KOPT-K1 (cell line): ENCODE results near the gene CPOX.

Source experiments
- H3K27ac ChIP-seq: fragments of 200-600 bp; sonication (generic); 2 replicates; pipeline ENCODE4 v1.5.1; 2016; ENCODE audit warnings: antibody characterized with exemption, mild to moderate bottlenecking, low read depth, low read length; ENCODE audit not compliant: poor library complexity, severe bottlenecking
- H3K36me3 ChIP-seq: fragments of 200-600 bp; sonication (generic); 2 replicates; pipeline ENCODE4 v1.5.1; 2017; ENCODE audit warnings: antibody characterized with exemption, mild to moderate bottlenecking, low read length, moderate library complexity; ENCODE audit not compliant: insufficient read depth
- H3K9me3 ChIP-seq: fragments of 200-600 bp; sonication (generic); 2 replicates; pipeline ENCODE4 v1.5.1; 2017; ENCODE audit warnings: antibody characterized with exemption, low read length, mild to moderate bottlenecking; ENCODE audit not compliant: insufficient read depth, poor library complexity, severe bottlenecking

The CPOX gene

DNA sequence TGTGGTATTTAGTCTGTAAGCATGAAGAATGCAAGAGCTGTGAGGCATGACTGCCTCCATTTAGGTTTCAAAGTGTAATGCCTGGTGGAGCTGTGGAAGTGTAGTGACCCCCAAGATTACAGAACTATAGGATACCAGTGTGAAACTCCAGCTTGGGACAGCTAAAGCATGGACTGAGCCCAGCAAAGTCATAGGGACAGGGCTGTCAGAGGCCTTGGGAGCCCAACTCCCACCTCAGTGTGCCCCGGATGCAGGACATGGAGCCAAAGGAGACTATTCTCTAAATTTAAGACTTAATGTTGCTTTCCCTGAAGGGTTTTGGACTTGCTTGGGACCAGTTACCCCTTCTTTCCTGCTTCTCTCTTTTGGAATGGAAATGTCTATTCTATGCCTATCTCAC is 50.8 kb downstream of the CPOX start:
- no peaks in the 10 kb centered on the region for H3K9me3 ChIP-seq
- no peak overlapping the region for H3K27ac ChIP-seq
- H3K36me3 ChIP-seq, result no peaks in the 10 kb centered on the region

DNA sequence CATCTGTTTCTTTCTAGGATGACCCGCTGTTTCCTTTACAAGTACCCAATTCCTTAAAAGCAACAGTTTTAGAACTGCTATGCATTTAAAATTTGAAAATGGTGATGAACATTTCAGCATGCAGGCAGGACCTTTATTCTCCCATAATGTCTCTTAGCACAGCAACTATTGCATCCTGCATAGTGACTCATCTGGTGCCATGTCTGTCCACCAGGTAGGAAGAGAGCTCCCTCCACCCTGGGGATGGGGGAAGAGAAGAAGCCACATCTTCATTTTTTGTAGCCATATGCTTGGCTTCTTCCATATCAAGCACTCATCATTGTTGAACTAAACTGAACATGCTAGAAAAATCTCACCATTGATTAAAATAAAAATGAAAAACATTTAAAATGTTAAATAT is 51.7 kb downstream of the CPOX start:
- no peak overlapping the region for H3K27ac ChIP-seq
- H3K9me3 ChIP-seq, result no peaks in the 10 kb centered on the region
- H3K36me3 ChIP-seq, result no peaks in the 10 kb centered on the region

DNA sequence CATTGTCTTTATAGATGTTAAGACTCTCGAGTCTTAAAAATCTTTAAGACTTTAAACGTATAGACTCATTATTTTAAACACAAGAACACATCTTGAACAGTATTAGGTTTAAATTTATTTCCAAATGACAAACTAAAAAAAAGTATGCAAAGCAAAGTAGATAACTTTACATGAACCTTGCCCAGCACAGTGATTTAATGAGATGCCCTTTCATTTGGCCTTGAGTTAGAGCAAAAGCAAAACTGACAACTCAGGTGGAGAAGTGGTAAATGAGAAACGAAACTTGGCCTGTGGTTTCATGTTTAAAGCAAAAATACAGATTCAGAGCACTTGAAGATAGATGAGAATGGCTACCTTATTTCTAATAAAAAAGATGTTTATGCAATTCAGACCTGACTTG is 53.1 kb downstream of the CPOX start:
- Histone ChIP-seq H3K9me3 (no peaks in the 10 kb centered on the region), H3K36me3 (no peaks in the 10 kb centered on the region), H3K27ac (no peak overlapping the region)

DNA sequence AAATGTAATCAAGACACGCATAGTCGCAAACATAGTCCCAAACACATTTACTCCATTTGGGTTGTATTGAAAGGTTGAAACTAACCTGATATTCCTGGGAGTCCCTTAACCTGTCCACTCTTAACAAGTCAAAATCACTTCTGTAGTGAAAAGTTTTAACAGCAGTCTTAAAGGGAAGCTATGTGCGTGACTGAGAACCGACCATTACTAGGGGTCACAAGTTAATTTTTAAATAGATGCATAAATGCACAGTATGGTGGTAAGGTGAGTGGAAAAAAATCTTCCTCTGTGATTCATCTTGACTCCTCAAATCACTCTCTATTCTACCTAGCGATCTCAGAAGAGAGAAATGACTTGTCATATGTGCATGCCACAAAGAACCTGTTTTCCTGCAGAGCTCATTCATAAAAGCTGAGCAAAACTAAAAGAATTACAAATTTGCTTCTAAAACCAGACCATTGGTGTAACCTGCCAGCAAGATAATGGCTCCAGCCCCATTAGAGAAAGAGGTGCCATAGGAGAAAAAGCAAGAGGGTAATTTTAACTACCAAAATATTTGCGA is 56.9 kb downstream of the CPOX start:
- Histone ChIP-seq H3K36me3 (no peaks in the 10 kb centered on the region), H3K27ac (no peak overlapping the region), H3K9me3 (no peaks in the 10 kb centered on the region)

DNA sequence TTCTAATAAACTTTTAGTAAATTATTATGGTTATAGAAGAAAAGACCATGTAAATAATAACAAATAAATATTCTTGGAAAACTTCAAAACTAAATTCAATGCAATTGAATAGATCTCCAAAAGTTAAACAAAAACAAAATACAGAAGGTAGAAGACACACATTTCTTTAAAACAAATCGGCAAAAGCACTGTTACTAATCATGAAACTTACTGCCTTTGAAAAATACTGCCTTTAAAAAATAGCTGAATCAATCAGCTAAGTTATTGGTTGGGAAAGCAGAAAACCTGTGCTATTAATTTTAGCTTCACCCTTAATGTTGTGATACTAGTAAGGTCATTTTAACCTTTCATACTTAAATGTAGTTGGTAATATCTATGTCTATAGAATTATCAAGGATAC is 58.7 kb downstream of the CPOX start:
- Histone ChIP-seq H3K9me3 (no peaks in the 10 kb centered on the region), H3K36me3 (no peaks in the 10 kb centered on the region), H3K27ac (no peak overlapping the region)

DNA sequence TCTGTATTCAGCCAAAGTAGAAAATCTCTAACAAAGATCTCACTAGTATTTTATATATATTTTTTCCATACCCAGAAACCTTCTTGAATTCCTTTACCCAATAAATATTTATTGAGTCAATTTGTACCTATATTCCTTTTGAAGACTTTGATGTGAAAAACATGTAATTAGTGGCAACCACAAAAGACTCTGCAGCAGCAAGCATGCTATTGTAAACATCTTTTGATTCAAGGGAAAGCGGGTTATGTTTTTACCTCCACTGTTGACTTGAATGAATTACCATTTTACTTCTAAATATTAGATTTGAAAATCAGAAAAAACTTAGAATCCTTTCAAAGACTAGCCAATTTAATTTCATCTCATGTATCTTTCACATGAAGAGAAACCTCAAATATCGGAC is 59.2 kb downstream of the CPOX start:
- Histone ChIP-seq H3K9me3 (no peaks in the 10 kb centered on the region), H3K36me3 (no peaks in the 10 kb centered on the region), H3K27ac (no peak overlapping the region)

DNA sequence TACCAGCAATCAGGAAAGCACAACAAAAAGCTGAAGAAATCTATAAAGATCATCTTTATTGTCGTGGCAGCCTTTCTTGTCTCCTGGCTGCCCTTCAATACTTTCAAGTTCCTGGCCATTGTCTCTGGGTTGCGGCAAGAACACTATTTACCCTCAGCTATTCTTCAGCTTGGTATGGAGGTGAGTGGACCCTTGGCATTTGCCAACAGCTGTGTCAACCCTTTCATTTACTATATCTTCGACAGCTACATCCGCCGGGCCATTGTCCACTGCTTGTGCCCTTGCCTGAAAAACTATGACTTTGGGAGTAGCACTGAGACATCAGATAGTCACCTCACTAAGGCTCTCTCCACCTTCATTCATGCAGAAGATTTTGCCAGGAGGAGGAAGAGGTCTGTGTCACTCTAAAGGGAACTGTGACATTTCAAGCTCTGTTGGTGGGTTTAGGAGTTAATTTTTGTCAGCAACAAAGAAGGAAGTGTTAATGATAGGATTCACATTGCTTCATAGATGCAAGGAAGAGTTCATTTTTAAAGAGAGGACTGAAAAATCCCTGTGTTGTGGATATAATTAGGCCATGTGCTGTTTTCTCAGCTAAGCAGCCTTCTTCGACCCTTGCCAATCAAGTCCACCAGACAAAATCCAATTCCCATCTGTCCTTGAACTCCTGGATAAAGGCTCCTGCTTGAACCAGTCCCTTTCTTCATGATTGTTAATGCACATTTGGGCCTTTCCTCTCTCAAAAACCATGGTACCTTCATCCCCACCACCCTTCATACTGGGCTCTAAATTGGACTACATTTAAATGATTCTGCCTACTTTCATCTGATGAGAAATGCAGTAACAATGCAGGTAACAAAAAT is 60.5 kb downstream of the CPOX start:
- H3K36me3 ChIP-seq, result no peaks in the 10 kb centered on the region
- no peaks in the 10 kb centered on the region for H3K9me3 ChIP-seq
- no peak overlapping the region for H3K27ac ChIP-seq

DNA sequence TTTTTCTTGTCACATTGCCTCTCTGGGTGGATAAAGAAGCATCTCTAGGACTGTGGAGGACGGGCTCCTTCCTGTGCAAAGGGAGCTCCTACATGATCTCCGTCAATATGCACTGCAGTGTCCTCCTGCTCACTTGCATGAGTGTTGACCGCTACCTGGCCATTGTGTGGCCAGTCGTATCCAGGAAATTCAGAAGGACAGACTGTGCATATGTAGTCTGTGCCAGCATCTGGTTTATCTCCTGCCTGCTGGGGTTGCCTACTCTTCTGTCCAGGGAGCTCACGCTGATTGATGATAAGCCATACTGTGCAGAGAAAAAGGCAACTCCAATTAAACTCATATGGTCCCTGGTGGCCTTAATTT is 61.2 kb downstream of the CPOX start:
- Histone ChIP-seq H3K27ac (no peak overlapping the region), H3K36me3 (no peaks in the 10 kb centered on the region), H3K9me3 (no peaks in the 10 kb centered on the region)

DNA sequence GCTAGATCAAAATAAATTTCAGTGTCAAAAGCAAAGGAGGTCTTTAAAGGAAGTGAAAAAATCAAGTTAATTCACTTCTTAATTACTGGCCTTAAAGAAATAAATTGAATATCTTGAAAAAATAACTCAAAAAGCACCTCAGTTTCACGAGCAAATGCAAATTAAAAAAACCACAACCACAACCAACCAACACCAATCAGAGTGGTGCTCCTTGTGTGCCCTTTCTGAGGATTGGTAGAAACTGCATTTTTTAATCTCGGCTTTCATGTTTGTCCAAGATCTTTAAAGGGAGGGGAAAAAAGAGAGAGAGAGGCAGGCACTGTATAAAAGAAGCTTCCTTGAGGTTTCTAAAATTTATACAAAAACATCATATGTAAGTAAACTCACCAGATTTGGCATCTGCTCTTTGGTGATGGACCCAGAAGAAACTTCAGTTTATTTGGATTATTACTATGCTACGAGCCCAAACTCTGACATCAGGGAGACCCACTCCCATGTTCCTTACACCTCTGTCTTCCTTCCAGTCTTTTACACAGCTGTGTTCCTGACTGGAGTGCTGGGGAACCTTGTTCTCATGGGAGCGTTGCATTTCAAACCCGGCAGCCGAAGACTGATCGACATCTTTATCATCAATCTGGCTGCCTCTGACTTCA is 61.7 kb downstream of the CPOX start, which contains the start of gene GPR15:
Gene GPR15, plus strand, starts transcription at position 357 of the 653 bp plus-strand sequence. Its CDS starts 56 bp downstream, at position 413.
- Histone ChIP-seq H3K27ac (no peak within 1 kb of the TSS), H3K36me3 (no peaks in the 10 kb centered on the region), H3K9me3 (no peaks in the 10 kb centered on the region)

DNA sequence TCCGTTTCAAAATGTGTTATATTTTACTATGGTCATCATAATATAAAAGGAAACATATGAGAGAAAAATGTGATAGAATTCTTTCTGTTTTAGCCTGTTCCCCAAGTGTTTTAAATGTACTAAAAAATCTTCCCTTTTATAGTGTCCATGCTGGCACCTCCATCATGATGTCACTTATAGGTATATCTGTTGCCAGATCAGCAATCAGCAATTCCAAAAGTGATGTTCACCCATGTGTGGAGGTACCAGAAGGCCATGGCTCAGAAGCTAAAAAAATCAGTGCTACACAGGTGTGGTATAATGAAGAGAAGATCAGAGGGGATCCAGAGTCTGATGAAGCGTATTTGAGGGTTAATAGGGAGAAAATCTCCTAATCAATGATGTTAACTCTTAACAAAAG is 62.7 kb downstream of the CPOX start:
- Histone ChIP-seq H3K36me3 (no peaks in the 10 kb centered on the region), H3K9me3 (no peaks in the 10 kb centered on the region), H3K27ac (no peak overlapping the region)

DNA sequence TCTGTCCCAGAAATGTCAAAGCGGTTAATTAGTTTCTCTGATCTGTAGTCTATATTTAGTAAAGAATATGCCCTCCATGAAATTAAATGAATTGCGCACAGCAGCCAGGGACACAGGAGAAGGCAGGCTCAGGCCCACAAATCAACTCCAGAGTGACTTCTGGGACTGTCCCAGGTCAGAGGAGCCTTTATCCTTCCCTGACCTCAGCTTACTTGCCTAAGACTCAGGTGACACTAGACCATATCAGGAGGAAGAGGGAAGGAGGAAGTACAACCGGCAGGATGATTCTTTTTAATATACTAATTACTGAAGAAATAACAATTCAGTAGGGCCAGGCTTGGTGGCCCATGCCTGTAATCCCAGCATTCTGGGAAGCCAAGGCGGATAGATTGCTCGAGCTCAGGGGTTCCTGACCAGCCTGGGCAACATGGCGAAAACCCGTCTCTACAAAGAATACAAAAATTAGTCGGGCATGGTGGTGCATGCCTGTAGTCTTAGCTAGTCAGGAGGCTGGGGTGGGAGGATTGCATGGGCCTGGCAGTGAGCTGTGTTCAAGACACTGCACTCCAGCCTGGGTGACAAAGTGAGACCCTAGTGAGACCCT is 63.5 kb downstream of the CPOX start:
- H3K9me3 ChIP-seq, result no peaks in the 10 kb centered on the region
- H3K36me3 ChIP-seq, result no peaks in the 10 kb centered on the region
- H3K27ac ChIP-seq, result no peak overlapping the region
